Measurements from ENCODE around the gene LIN28A.

The LIN28A gene

GRCh38 chr1:26438041-26438440 is 27.4 kb downstream of the LIN28A start:
- DNase-seq (ENCODE audit: low spot score), result no peak

GRCh38 chr1:26440259-26440658 is 29.6 kb downstream of the LIN28A start:
- no peak for DNase-seq (ENCODE audit: low spot score)

- no peak for DNase-seq (ENCODE audit: low spot score)
Measured at GRCh38 chr1:26449868-26450267, 39.3 kb downstream of the LIN28A start.

- DNase-seq (ENCODE audit: low spot score), result no peak
Measured at GRCh38 chr1:26450908-26451307, 40.3 kb downstream of the LIN28A start.

GRCh38 chr1:26452459-26453183 is 42.0 kb downstream of the LIN28A start:
- DNase-seq (ENCODE audit: low spot score), result no peak

GRCh38 chr1:26459148-26459547 is 48.5 kb downstream of the LIN28A start:
- no peak for DNase-seq (ENCODE audit: low spot score)

GRCh38 chr1:26459573-26460031 is 49.0 kb downstream of the LIN28A start:
- no peak for DNase-seq (ENCODE audit: low spot score)

GRCh38 chr1:26468911-26469310 is 58.3 kb downstream of the LIN28A start:
- no peak for DNase-seq (ENCODE audit: low spot score)

GRCh38 chr1:26469558-26469957 is 58.9 kb downstream of the LIN28A start:
- DNase-seq (ENCODE audit: low spot score), result no peak

GRCh38 chr1:26470878-26471497 is 60.4 kb downstream of the LIN28A start:
- DNase-seq (ENCODE audit: low spot score), result no peak

GRCh38 chr1:26471498-26472319 is 61.1 kb downstream of the LIN28A start:
- DNase-seq (ENCODE audit: low spot score), result peak; percentile 58

- DNase-seq (ENCODE audit: low spot score), result peak; percentile 90
Measured at GRCh38 chr1:26472320-26472900, 61.8 kb downstream of the LIN28A start, which contains the start of gene HMGN2. HMGN2 (plus strand) TSS chr1:26472440; CDS start chr1:26472613, 173 bp downstream.

GRCh38 chr1:26472901-26473845 is 62.6 kb downstream of the LIN28A start:
- peak; percentile 99 for DNase-seq (ENCODE audit: low spot score)

- no peak for DNase-seq (ENCODE audit: low spot score)
Measured at GRCh38 chr1:26474818-26475217, 64.2 kb downstream of the LIN28A start.

- no peak for DNase-seq (ENCODE audit: low spot score)
Measured at GRCh38 chr1:26475989-26476388, 65.4 kb downstream of the LIN28A start.

- no peak for DNase-seq (ENCODE audit: low spot score)
Measured at GRCh38 chr1:26476958-26477357, 66.3 kb downstream of the LIN28A start.

GRCh38 chr1:26477446-26478152 is 67.0 kb downstream of the LIN28A start:
- no peak for DNase-seq (ENCODE audit: low spot score)

GRCh38 chr1:26478159-26478558 is 67.5 kb downstream of the LIN28A start:
- DNase-seq (ENCODE audit: low spot score), result no peak

GRCh38 chr1:26478988-26479387 is 68.4 kb downstream of the LIN28A start:
- DNase-seq (ENCODE audit: low spot score), result no peak
